RWPE2 (cell line): ENCODE data around the gene STK24.

Experiments used
- ATAC-seq: fragments of 200-7000 bp; cut with Tn5 transposase; 3 replicates; pipeline ENCODE4 v1.9.1; 2021; ENCODE audit warnings: low read depth
- DNase-seq: peaks from one replicate; pipeline ENCODE4 v3.0.0-alpha.2; 2020; ENCODE audit warnings: low spot score
- H3K27ac ChIP-seq: fragments of 450-650 bp; 2 replicates; pipeline ENCODE4 v1.5.1; 2017; ENCODE audit warnings: mild to moderate bottlenecking; ENCODE audit not compliant: poor library complexity, severe bottlenecking
- H3K27me3 ChIP-seq: fragments of 250-450 bp; sonication (Bioruptor Pico); 2 replicates; pipeline ENCODE4 v1.5.1; 2021; ENCODE audit warnings: mild to moderate bottlenecking, moderate library complexity; ENCODE audit not compliant: insufficient read depth, poor library complexity, severe bottlenecking
- H3K36me3 ChIP-seq: fragments of 250-450 bp; sonication (Bioruptor Pico); 2 replicates; pipeline ENCODE4 v1.5.1; 2020; ENCODE audit warnings: low read depth, mild to moderate bottlenecking, moderate library complexity
- H3K4me1 ChIP-seq: fragments of 250-450 bp; sonication (Bioruptor Pico); 2 replicates; pipeline ENCODE4 v1.5.1; 2021; ENCODE audit warnings: mild to moderate bottlenecking, moderate library complexity; ENCODE audit not compliant: insufficient read depth, poor library complexity, severe bottlenecking
- H3K4me3 ChIP-seq: fragments of 250-450 bp; sonication (Bioruptor Pico); 2 replicates; pipeline ENCODE4 v1.5.1; 2021; ENCODE audit warnings: mild to moderate bottlenecking, moderate library complexity; ENCODE audit not compliant: severe bottlenecking
- H3K9me3 ChIP-seq: fragments of 250-450 bp; sonication (Bioruptor Pico); 2 replicates; pipeline ENCODE4 v1.5.1; 2021; ENCODE audit warnings: mild to moderate bottlenecking, moderate library complexity; ENCODE audit not compliant: severe bottlenecking
- CTCF ChIP-seq: fragments of 450-650 bp; IDR thresholded peaks from one replicate; pipeline ENCODE4 v1.5.1; 2017; ENCODE audit warnings: mild to moderate bottlenecking, moderate library complexity; ENCODE audit not compliant: poor library complexity, severe bottlenecking

The STK24 gene

DNA sequence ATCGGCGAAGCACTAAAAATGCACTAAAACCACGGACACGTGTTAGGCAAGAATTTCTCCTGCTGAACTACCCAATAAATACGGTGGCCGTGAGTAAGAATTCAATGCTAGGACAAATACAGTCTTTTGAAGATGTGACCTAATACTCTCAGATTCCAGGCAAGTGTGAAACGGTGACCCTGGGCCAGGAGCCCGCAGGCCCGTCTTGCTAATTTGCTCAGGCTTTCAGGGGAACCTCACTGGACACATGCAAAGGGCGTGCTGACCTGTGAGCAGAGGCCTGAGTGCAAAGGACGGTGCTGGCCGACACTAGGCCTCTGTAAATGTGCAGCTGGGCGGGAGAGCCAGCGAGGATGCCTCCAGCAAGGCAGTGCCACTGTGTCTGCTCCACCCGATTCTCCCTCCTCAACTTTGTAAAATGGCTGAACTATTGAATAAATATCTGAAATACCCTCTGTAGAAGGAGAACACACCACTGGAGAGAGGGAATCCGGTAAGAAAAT, 70.1 kb downstream of the STK24 start:
- H3K36me3 ChIP-seq: peaks cover 11% of the 10 kb centered on the region

DNA sequence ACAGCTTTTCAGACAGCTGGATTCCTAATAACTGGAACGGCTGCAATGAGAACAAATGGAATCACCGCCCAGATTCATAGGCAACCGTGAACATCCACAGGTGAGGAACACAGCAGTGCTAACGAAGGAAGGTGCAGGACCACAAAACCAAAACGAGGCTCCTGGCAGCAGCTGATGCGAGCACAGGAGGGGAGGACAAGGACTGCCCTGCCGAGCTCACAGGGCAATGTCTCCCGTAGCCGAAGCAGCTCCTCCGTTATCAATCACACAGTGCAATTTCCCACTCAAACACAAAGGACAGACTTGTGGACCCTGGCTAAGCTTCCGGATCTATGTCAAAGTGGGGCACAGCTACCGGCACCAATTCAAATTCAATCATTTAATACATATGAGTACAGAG, 70.6 kb downstream of the STK24 start:
- ATAC-seq: no peak
- DNase-seq: no peak
- Histone ChIP-seq H3K4me1 (peaks cover 33% of the 10 kb centered on the region), H3K27me3 (no peaks in the 10 kb centered on the region), H3K36me3 (peaks cover 11% of the 10 kb centered on the region), H3K9me3 (no peaks in the 10 kb centered on the region), H3K27ac (no peak overlapping the region), H3K4me3 (no peak overlapping the region)
- TF ChIP-seq CTCF: no peak

More for the DNA sequence above, 70.1 kb downstream of the STK24 start:
- no peak for TF ChIP-seq CTCF
- DNase-seq (no peak), ATAC-seq (no peak)
- Histone ChIP-seq H3K4me3 (no peak overlapping the region), H3K27me3 (no peaks in the 10 kb centered on the region), H3K9me3 (no peaks in the 10 kb centered on the region), H3K4me1 (peaks cover 33% of the 10 kb centered on the region), H3K27ac (peak overlapping the region; percentile 71)

GRCh38 chr13:98505217-98505616, 71.7 kb downstream of the STK24 start:
- H3K4me3 ChIP-seq: no peak overlapping the region
- peaks cover 30% of the 10 kb centered on the region for H3K4me1 ChIP-seq
- no peak for TF ChIP-seq CTCF
- ATAC-seq (no peak), DNase-seq (no peak)
- no peaks in the 10 kb centered on the region for H3K9me3 ChIP-seq
- no peak overlapping the region for H3K27ac ChIP-seq
- H3K27me3 ChIP-seq: no peaks in the 10 kb centered on the region
- H3K36me3 ChIP-seq: peaks cover 16% of the 10 kb centered on the region

GRCh38 chr13:98504371-98504963, 72.4 kb downstream of the STK24 start:
- peaks cover 23% of the 10 kb centered on the region for H3K4me1 ChIP-seq
- H3K27ac ChIP-seq: no peak overlapping the region
- no peaks in the 10 kb centered on the region for H3K9me3 ChIP-seq
- TF ChIP-seq CTCF: no peak
- no peak overlapping the region for H3K4me3 ChIP-seq
- DNase-seq (no peak), ATAC-seq (no peak)
- H3K27me3 ChIP-seq: no peaks in the 10 kb centered on the region
- H3K36me3 ChIP-seq: peaks cover 23% of the 10 kb centered on the region

DNA sequence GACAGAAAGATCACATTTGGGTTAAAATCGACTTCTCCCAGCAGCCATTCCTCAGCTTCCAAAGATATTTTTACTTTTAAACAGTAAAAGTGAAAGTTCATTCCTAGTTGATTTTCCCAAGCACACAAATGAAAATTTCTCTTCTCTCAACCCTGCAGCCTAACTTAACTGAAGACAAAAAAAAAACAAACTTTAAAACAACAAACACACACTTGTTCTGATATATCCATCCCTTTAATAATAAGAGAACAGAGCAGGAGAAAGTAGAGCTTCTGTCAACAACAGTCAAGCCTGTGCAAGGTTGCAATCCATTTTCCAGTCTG, 72.9 kb downstream of the STK24 start:
- Histone ChIP-seq H3K27ac (no peak overlapping the region), H3K4me1 (peaks cover 18% of the 10 kb centered on the region), H3K9me3 (no peaks in the 10 kb centered on the region), H3K4me3 (no peak overlapping the region), H3K36me3 (peaks cover 25% of the 10 kb centered on the region), H3K27me3 (no peaks in the 10 kb centered on the region)
- TF ChIP-seq CTCF: no peak
- DNase-seq (no peak), ATAC-seq (no peak)
